ENCODE results near the gene CENPN. TPM values are rescaled to one million over a fixed set of nuclear protein-coding genes. Genes with fewer than 3 reads are reported as not detected.

CENPN gene
- polyA plus RNA-seq, 2 of the 4 experiments (the other 2 are of a cell fraction) = 82.6 to 101 TPM

GRCh38 chr16:80993834-80994233 is 13.2 kb upstream of the CENPN start:
- DNase-seq (ENCODE audit: low read depth in 1 of 2, low spot score in 1 of 2) (no peak), ATAC-seq (no peak), FAIRE-seq (no peak)
- Histone ChIP-seq H3K27ac (peak overlapping the region; percentile 60 to 78), H3K4me2 (peak overlapping the region; percentile 76), H3K4me3 (peak overlapping the region; percentile 21; the same call in 1 of the 3 replicates), H3K4me1 (peaks cover 79% of the 10 kb centered on the region), H3K9me3 (no peaks in the 10 kb centered on the region)
- ChIA-PET POLR2A (interaction anchor here (1.3 to 2.0 kb wide), 2 partner anchors 10 to 13 kb away, joined by 5 to 6 read pairs; partner anchors contain the start of genes CENPN and CMC2), CTCF (interaction anchor here (0.6 to 2.4 kb wide), 8 partner anchors 9 to 744 kb away, joined by 3 to 19 read pairs (median 4); no protein-coding TSS in a partner anchor)
- TF ChIP-seq POLR2AphosphoS2 (conservative IDR thresholded peaks at IDR 0.05; ENCODE audit: low read length) (no peak), FOSL2 (IDR thresholded peaks at IDR 0.05) (no peak), FOSL2 (CRISPR knock-in tag; IDR thresholded peaks at IDR 0.05) (no peak), PHF8 (IDR thresholded peaks at IDR 0.05; ENCODE audit: borderline replicate concordance, low read depth) (no peak), EP300 (IDR thresholded peaks at IDR 0.05) (no peak), ZC3H11A (IDR thresholded peaks at IDR 0.05) (no peak), ZSCAN20 (CRISPR knock-in tag; IDR thresholded peaks at IDR 0.05) (no peak), KDM5A (IDR thresholded peaks at IDR 0.05) (no peak), FOSB (CRISPR knock-in tag; IDR thresholded peaks at IDR 0.05) (no peak), RCOR1 (IDR thresholded peaks at IDR 0.05; ENCODE audit: low read depth, low read length) (no peak), CTCF (IDR thresholded peaks at IDR 0.05) (no peak)

- Histone ChIP-seq H3K4me3 (no peak overlapping the region), H3K9me3 (no peaks in the 10 kb centered on the region), H3K4me1 (peaks cover 78% of the 10 kb centered on the region), H3K4me2 (peak overlapping the region; percentile 76), H3K27ac (peak overlapping the region; percentile 60 to 76)
- POLR2A ChIA-PET = interaction anchor here (1.3 to 2.0 kb wide), 2 partner anchors 11 to 12 kb away, joined by 5 to 6 read pairs; partner anchors contain the start of genes CENPN and CMC2
- CTCF ChIA-PET = interaction anchor here (1.4 to 2.4 kb wide), 4 partner anchors 8 to 743 kb away, joined by 4 to 19 read pairs (median 4); no protein-coding TSS in a partner anchor
- TF ChIP-seq RAD21 (conservative IDR thresholded peaks at IDR 0.05 in 1 of 2, IDR thresholded peaks at IDR 0.05 in 1 of 2) = no peak
- no peak for TF ChIP-seq EHMT2 (IDR thresholded peaks at IDR 0.05; ENCODE audit: low read depth)
- no peak for TF ChIP-seq PHF8 (IDR thresholded peaks at IDR 0.05; ENCODE audit: borderline replicate concordance, low read depth)
- TF ChIP-seq FOXS1 (CRISPR knock-in tag; IDR thresholded peaks at IDR 0.05) = no peak
- no peak for TF ChIP-seq ELK1 (IDR thresholded peaks at IDR 0.05; ENCODE audit: low read depth, low read length)
- no peak for TF ChIP-seq SREBF2 (IDR thresholded peaks at IDR 0.05)
- peak in 1 of 2 experiments; percentile 30; a peak in 3 of 6 replicates for ATAC-seq
- no peak for FAIRE-seq
- peak in 1 of 2 experiments; percentile 25 for DNase-seq (ENCODE audit: low read depth in 1 of 2, low spot score in 1 of 2)
Measured at GRCh38 chr16:80994451-80994850, 12.6 kb upstream of the CENPN start.

GRCh38 chr16:80996688-80997138 is 10.3 kb upstream of the CENPN start:
- Histone ChIP-seq H3K27ac (peak overlapping the region; percentile 75 to 83), H3K9me3 (no peaks in the 10 kb centered on the region), H3K4me3 (peak overlapping the region; percentile 40), H3K4me1 (peaks cover 60% of the 10 kb centered on the region), H3K4me2 (peak overlapping the region; percentile 90)
- ChIA-PET POLR2A (interaction anchor here (1.3 kb wide), 1 partner anchor 10 kb away, joined by 8 read pairs; the partner anchor contains the start of genes CENPN and CMC2), CTCF (interaction anchor here (1.1 kb wide), 1 partner anchor 38 kb away, joined by 6 read pairs; no protein-coding TSS in a partner anchor)
- ATAC-seq (no peak), DNase-seq (ENCODE audit: low read depth in 1 of 2, low spot score in 1 of 2) (no peak), FAIRE-seq (no peak)
- WGBS (ENCODE audit: missing lambda C conversion rate) = 34% methylated on average over 4 of the region's 4 CpGs
- no peak for TF ChIP-seq ZNF302 (CRISPR knock-in tag; IDR thresholded peaks at IDR 0.05)

Measured in A549 (cell line).